IMR-90 (cell line): ENCODE results near the gene CAPRIN1. TPM values are rescaled to one million over a fixed set of nuclear protein-coding genes. Genes with fewer than 3 reads are reported as not detected.

Experiments used
- ATAC-seq: fragments of 200-7000 bp; cut with Tn5 transposase; 2 replicates; pipeline ENCODE4 v1.9.1; 2020; ENCODE audit warnings: low read depth, mild to moderate bottlenecking, moderate library complexity
- BruUV-seq: library from RNA; stranded (reverse); fragments of 400-500 nt; replicated peaks from 2 replicates; lab custom pipeline; 2021; lab: Mats Ljungman, UMichigan
- CTCF ChIA-PET: fragments of 300-600 bp; formaldehyde crosslinking; extraction: SDS; loops from one replicate; lab custom pipeline; 2021; ENCODE audit warnings: antibody characterized with exemption; lab: Yijun Ruan, JAX
- POLR2A ChIA-PET: fragments of 300-600 bp; sonication (Branson Sonifier 250); formaldehyde crosslinking; loops from one replicate; lab custom pipeline; 2022; ENCODE audit warnings: antibody characterized with exemption; ENCODE audit not compliant: unreplicated experiment; lab: Charles Lee
- DNase-seq: peaks from one replicate; pipeline ENCODE4 v3.0.0; 2013
- H2AFZ ChIP-seq: replicated peaks from 2 replicates; pipeline ENCODE3; 2013; ENCODE audit warnings: low read length, mild to moderate bottlenecking; ENCODE audit not compliant: poor library complexity
- H2AK5ac ChIP-seq: 2 replicates; pipeline ENCODE4 v1.6.1; 2013; ENCODE audit warnings: low read depth, low read length, inconsistent platforms
- H2AK9ac ChIP-seq: replicated peaks from 2 replicates; pipeline ENCODE3; 2013; ENCODE audit warnings: mild to moderate bottlenecking, low read depth, low read length, moderate library complexity; ENCODE audit not compliant: poor library complexity
- H2BK120ac ChIP-seq: 2 replicates; pipeline ENCODE4 v1.6.1; 2013; ENCODE audit warnings: low read depth, low read length, inconsistent platforms
- H2BK15ac ChIP-seq: 3 replicates; pipeline ENCODE4 v1.6.1; 2013; ENCODE audit warnings: low read depth, low read length, inconsistent platforms
- H2BK20ac ChIP-seq: 2 replicates; pipeline ENCODE4 v1.6.1; 2013; ENCODE audit warnings: low read depth, mild to moderate bottlenecking, inconsistent platforms, low read length, moderate library complexity
- H2BK5ac ChIP-seq: 2 replicates; pipeline ENCODE4 v1.6.1; 2013; ENCODE audit warnings: mild to moderate bottlenecking, low read depth, low read length, inconsistent platforms; ENCODE audit not compliant: poor library complexity, severe bottlenecking
- H3K14ac ChIP-seq: replicated peaks from 2 replicates; pipeline ENCODE4 v1.6.1; 2013; ENCODE audit warnings: low read depth, low read length, inconsistent platforms
- H3K18ac ChIP-seq: 2 replicates; pipeline ENCODE4 v1.6.1; 2013; ENCODE audit warnings: low read depth, low read length, control low read depth
- H3K23ac ChIP-seq: 2 replicates; pipeline ENCODE4 v1.6.1; 2013; ENCODE audit warnings: low read depth, low read length, inconsistent platforms
- H3K27ac ChIP-seq: 2 replicates; pipeline ENCODE4 v1.5.1; 2013; ENCODE audit warnings: mild to moderate bottlenecking, control low read depth, low read length; ENCODE audit not compliant: insufficient read depth
- H3K27me3 ChIP-seq: 2 replicates; pipeline ENCODE4 v1.6.1; 2013; ENCODE audit warnings: low read length; ENCODE audit not compliant: control insufficient read depth, insufficient read depth
- H3K36me3 ChIP-seq: 2 replicates; pipeline ENCODE4 v1.6.1; 2013; ENCODE audit warnings: low read length, mixed read lengths; ENCODE audit not compliant: control insufficient read depth, insufficient read depth
- H3K4ac ChIP-seq: 2 replicates; pipeline ENCODE4 v1.6.1; 2013; ENCODE audit warnings: low read depth, low read length, inconsistent platforms
- H3K4me1 ChIP-seq: 2 replicates; pipeline ENCODE4 v1.6.1; 2013; ENCODE audit warnings: low read length, mixed read lengths; ENCODE audit not compliant: control insufficient read depth, insufficient read depth
- H3K4me2 ChIP-seq: 2 replicates; pipeline ENCODE4 v1.6.1; 2013; ENCODE audit warnings: low read depth, mild to moderate bottlenecking, control low read depth, low read length, moderate library complexity
- H3K4me3 ChIP-seq: 2 replicates; pipeline ENCODE4 v1.5.1; 2013; ENCODE audit warnings: low read depth, mild to moderate bottlenecking, control low read depth, low read length, moderate library complexity; ENCODE audit not compliant: insufficient read depth
- H3K56ac ChIP-seq: 2 replicates; pipeline ENCODE4 v1.6.1; 2013; ENCODE audit warnings: low read length, inconsistent platforms; ENCODE audit not compliant: insufficient read depth; ENCODE audit errors: extremely low read depth
- H3K79me1 ChIP-seq, 2 experiments: 2 replicates each; pipeline ENCODE4 v1.6.1; 2013; ENCODE audit warnings: low read length in 2 of 2, inconsistent platforms in 1 of 2, low read depth in 1 of 2
- H3K9ac ChIP-seq: 2 replicates; pipeline ENCODE4 v1.6.1; 2013; ENCODE audit warnings: low read depth, low read length, control low read depth
- H3K9me1 ChIP-seq: 2 replicates; pipeline ENCODE4 v1.6.1; 2013; ENCODE audit warnings: low read length, inconsistent platforms; ENCODE audit not compliant: insufficient read depth
- H3K9me3 ChIP-seq: 2 replicates; pipeline ENCODE4 v1.6.1; 2013; ENCODE audit warnings: low read length; ENCODE audit not compliant: control insufficient read depth, insufficient read depth
- H4K20me1 ChIP-seq: 2 replicates; pipeline ENCODE4 v1.6.1; 2013; ENCODE audit warnings: low read length, inconsistent platforms; ENCODE audit not compliant: insufficient read depth
- H4K5ac ChIP-seq: 2 replicates; pipeline ENCODE4 v1.6.1; 2013; ENCODE audit warnings: mild to moderate bottlenecking, low read depth, low read length, control low read depth
- H4K8ac ChIP-seq, 2 experiments: 2 replicates each; pipeline ENCODE4 v1.6.1; 2013; ENCODE audit warnings: low read depth in 2 of 2, low read length in 2 of 2, control low read depth in 1 of 2, inconsistent platforms in 1 of 2
- H4K91ac ChIP-seq: 2 replicates; pipeline ENCODE4 v1.6.1; 2013; ENCODE audit warnings: low read depth, low read length, inconsistent platforms; ENCODE audit not compliant: insufficient read depth
- MAFK ChIP-seq: IDR thresholded peaks from 2 replicates; pipeline ENCODE4 v1.6.1; 2012; ENCODE audit warnings: low read depth, low read length, improper control_type of control experiment
- RAD21 ChIP-seq: IDR thresholded peaks from 2 replicates; pipeline ENCODE4 v1.6.1; 2012; ENCODE audit warnings: low read length, improper control_type of control experiment
- SMC3 ChIP-seq: fragments of 150-350 bp; IDR thresholded peaks from 2 replicates; pipeline ENCODE4 v1.6.1; 2016; ENCODE audit warnings: low read depth, mild to moderate bottlenecking, antibody characterized with exemption, low read length, moderate library complexity
- WGBS, 2 experiments: methylation state at CpG; one replicate each; pipeline versions ENCODE4 v1.1.5 to v1.1.7; 2013; ENCODE audit warnings: missing lambda C conversion rate in 2 of 2; ENCODE audit not compliant: insufficient read length in 1 of 2; ENCODE audit errors: extremely low coverage in 2 of 2; 5-methylcytosine and 5-hydroxymethylcytosine counted together
- dilution Hi-C: fragments of 300-500 bp; cut with HindIII; formaldehyde crosslinking; loops from one replicate; pipeline ENCODE4 v1.14.3; 2018; ENCODE audit warnings: low sequenced_read_pairs; ENCODE audit not compliant: unreplicated experiment
- in situ Hi-C: fragments of 300-500 bp; cut with MboI; formaldehyde crosslinking; loops from 3 replicates; pipeline ENCODE4 v1.14.3; 2019; ENCODE audit warnings: low sequenced_read_pairs, inconsistent platforms, mixed read lengths
- intact Hi-C: fragments of 100-400 bp; cut with micrococcal nuclease; formaldehyde crosslinking; loops from 2 replicates; pipeline ENCODE4 v1.10.0; 2022
- polyA plus RNA-seq, 3 experiments: library from polyadenylated mRNA; depleted of rRNA; stranded (reverse); fragments of >200 nt; gene quantifications; 2 replicates each; pipeline ENCODE4 v1.2.3, GENCODE V29; 2012; ENCODE audit warnings: low replicate concordance in 1 of 3
- total RNA-seq: library from RNA; depleted of rRNA; stranded (reverse); fragments of >200 nt; gene quantifications from 2 replicates; pipeline ENCODE4 v1.2.3, GENCODE V29; 2012
- TF ChIP-seq, protein P1 (sequence below): conservative IDR thresholded peaks from 2 replicates; pipeline ENCODE4 v1.5.1; 2012; ENCODE audit warnings: mild to moderate bottlenecking, low read depth, low read length, improper control_type of control experiment

The CAPRIN1 gene
- total and polyA plus RNA-seq, 2 of the 4 experiments (the other 2 are of a cell fraction) = 127 to 253 TPM

DNA sequence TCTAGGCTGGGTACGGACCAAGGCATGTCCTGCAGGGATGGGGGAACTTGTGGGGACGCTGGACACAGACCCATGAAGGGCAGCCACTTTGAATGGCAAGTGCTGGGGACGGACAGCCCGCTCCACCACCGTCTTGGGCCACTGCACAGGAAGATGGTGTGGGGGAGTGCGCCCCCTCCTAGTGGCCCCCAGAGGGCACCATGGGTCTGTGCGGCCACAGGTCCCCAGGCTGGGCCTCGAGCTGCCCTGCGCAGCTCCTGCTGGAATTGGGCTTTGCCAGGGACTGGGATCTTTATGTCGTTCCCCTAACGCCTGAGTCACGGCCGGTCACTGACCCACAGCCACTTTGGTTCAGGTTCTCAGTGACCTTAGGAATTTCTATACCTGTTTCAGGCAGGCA lies 98.3 kb downstream of the CAPRIN1 start:
- no peak for DNase-seq
- peak; percentile 76; the same call in 1 of the 2 replicates for ATAC-seq

More for the DNA sequence above, 98.3 kb downstream of the CAPRIN1 start:
- H2AK5ac ChIP-seq = no peak overlapping the region; the same call in 1 of the 2 replicates
- H3K36me3 ChIP-seq = peaks cover 44% of the 10 kb centered on the region
- no peak overlapping the region for H3K4me3 ChIP-seq
- H3K9ac ChIP-seq = no peak overlapping the region
- H4K91ac ChIP-seq = no peak overlapping the region
- intact Hi-C loops = loop anchor here (1.0 kb wide), 1 partner anchor 210 kb away; no protein-coding TSS in a partner anchor
- H3K4ac ChIP-seq = no peak overlapping the region
- no peak overlapping the region for H3K56ac ChIP-seq
- H3K14ac ChIP-seq = no peak overlapping the region
- no TSS peak for BruUV-seq
- H3K27me3 ChIP-seq = no peaks in the 10 kb centered on the region
- no peaks in the 10 kb centered on the region; the same call in 1 of the 2 replicates for H3K4me1 ChIP-seq
- POLR2A ChIA-PET = no interaction called here
- no peak overlapping the region for H2BK120ac ChIP-seq
- H3K9me1 ChIP-seq = no peaks in the 10 kb centered on the region
- H4K20me1 ChIP-seq = no peaks in the 10 kb centered on the region
- in situ Hi-C loops = no loop called here
- TF ChIP-seq, protein P1, sequence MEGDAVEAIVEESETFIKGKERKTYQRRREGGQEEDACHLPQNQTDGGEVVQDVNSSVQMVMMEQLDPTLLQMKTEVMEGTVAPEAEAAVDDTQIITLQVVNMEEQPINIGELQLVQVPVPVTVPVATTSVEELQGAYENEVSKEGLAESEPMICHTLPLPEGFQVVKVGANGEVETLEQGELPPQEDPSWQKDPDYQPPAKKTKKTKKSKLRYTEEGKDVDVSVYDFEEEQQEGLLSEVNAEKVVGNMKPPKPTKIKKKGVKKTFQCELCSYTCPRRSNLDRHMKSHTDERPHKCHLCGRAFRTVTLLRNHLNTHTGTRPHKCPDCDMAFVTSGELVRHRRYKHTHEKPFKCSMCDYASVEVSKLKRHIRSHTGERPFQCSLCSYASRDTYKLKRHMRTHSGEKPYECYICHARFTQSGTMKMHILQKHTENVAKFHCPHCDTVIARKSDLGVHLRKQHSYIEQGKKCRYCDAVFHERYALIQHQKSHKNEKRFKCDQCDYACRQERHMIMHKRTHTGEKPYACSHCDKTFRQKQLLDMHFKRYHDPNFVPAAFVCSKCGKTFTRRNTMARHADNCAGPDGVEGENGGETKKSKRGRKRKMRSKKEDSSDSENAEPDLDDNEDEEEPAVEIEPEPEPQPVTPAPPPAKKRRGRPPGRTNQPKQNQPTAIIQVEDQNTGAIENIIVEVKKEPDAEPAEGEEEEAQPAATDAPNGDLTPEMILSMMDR = peak; percentile 47
- peak; percentile 63 for TF ChIP-seq RAD21
- TF ChIP-seq MAFK = no peak
- TF ChIP-seq SMC3 = peak; percentile 60
- H3K9me3 ChIP-seq = no peaks in the 10 kb centered on the region
- H4K8ac ChIP-seq = no peak overlapping the region
- WGBS, 2 experiments = 72% methylated on average over 3 of the region's 13 CpGs; no CpG with 5 or more reads in 1 of the 2 experiments
- H2BK15ac ChIP-seq = no peak overlapping the region
- H3K27ac ChIP-seq = no peak overlapping the region
- H2AK9ac ChIP-seq = no peak overlapping the region
- H2BK5ac ChIP-seq = no peak overlapping the region
- H3K18ac ChIP-seq = no peak overlapping the region
- no peak overlapping the region for H4K5ac ChIP-seq
- no peak overlapping the region for H3K23ac ChIP-seq
- CTCF ChIA-PET = interaction anchor here (0.6 to 1.5 kb wide), 2 partner anchors 15 to 21 kb away, joined by 3 to 4 read pairs; no protein-coding TSS in a partner anchor
- H2BK20ac ChIP-seq = no peak overlapping the region
- H3K79me1 ChIP-seq = no peaks in the 10 kb centered on the region; a peak in 1 of 4 replicates
- no peak overlapping the region for H2AFZ ChIP-seq
- H3K4me2 ChIP-seq = no peak overlapping the region
- dilution Hi-C loops = no loop called here
